Measurements from ENCODE around the gene KNDC1. TPM values are rescaled to one million over a fixed set of nuclear protein-coding genes. Genes with fewer than 3 reads are reported as not detected.

KNDC1 gene
- total RNA-seq, 1 donor from 2014 or later = 0.09 TPM

- CTCF ChIA-PET = no interaction called here
- no peak for TF ChIP-seq CTCF (IDR thresholded peaks at IDR 0.05)
- Mint-ChIP-seq H3K9me3 (no peaks in the 10 kb centered on the region), H3K36me3 (ENCODE audit: low read depth) (no peaks in the 10 kb centered on the region), H3K27me3 (no peaks in the 10 kb centered on the region), H3K4me3 (no peak overlapping the region), H3K27ac (no peak overlapping the region), H3K4me1 (no peaks in the 10 kb centered on the region)
- DNase-seq (no peak), ATAC-seq (ENCODE audit: low read depth) (no peak)
- intact Hi-C loops (cut with micrococcal nuclease) = no loop called here
- POLR2A ChIA-PET = no interaction called here
These were observed 45.1 kb downstream of the KNDC1 start for GRCh38 chr10:133205146-133205545.

GRCh38 chr10:133206356-133207040 is 46.5 kb downstream of the KNDC1 start:
- Mint-ChIP-seq H3K36me3 (ENCODE audit: low read depth) (no peaks in the 10 kb centered on the region), H3K27ac (no peak overlapping the region), H3K9me3 (no peaks in the 10 kb centered on the region), H3K4me1 (no peaks in the 10 kb centered on the region), H3K4me3 (no peak overlapping the region), H3K27me3 (no peaks in the 10 kb centered on the region)
- DNase-seq (no peak), ATAC-seq (ENCODE audit: low read depth) (no peak)
- ChIA-PET CTCF (no interaction called here), POLR2A (no interaction called here)
- no peak for TF ChIP-seq CTCF (IDR thresholded peaks at IDR 0.05)
- intact Hi-C loops (cut with micrococcal nuclease) = no loop called here

GRCh38 chr10:133207041-133207600 is 47.1 kb downstream of the KNDC1 start:
- ChIA-PET CTCF (no interaction called here), POLR2A (no interaction called here)
- Mint-ChIP-seq H3K4me1 (no peaks in the 10 kb centered on the region), H3K4me3 (no peak overlapping the region), H3K9me3 (no peaks in the 10 kb centered on the region), H3K36me3 (ENCODE audit: low read depth) (no peaks in the 10 kb centered on the region), H3K27me3 (peaks cover 3% of the 10 kb centered on the region), H3K27ac (no peak overlapping the region)
- DNase-seq = no peak
- no peak for ATAC-seq (ENCODE audit: low read depth)
- intact Hi-C loops (cut with micrococcal nuclease) = no loop called here
- no peak for TF ChIP-seq CTCF (IDR thresholded peaks at IDR 0.05)

- ATAC-seq (ENCODE audit: low read depth) (no peak), DNase-seq (no peak)
- Mint-ChIP-seq H3K36me3 (ENCODE audit: low read depth) (no peaks in the 10 kb centered on the region), H3K27ac (no peak overlapping the region), H3K9me3 (no peaks in the 10 kb centered on the region), H3K27me3 (peaks cover 4% of the 10 kb centered on the region), H3K4me3 (no peak overlapping the region), H3K4me1 (no peaks in the 10 kb centered on the region)
- ChIA-PET POLR2A (no interaction called here), CTCF (no interaction called here)
- TF ChIP-seq CTCF (IDR thresholded peaks at IDR 0.05) = no peak
- intact Hi-C loops (cut with micrococcal nuclease) = no loop called here
These were observed 47.6 kb downstream of the KNDC1 start for GRCh38 chr10:133207627-133208026.

GRCh38 chr10:133208466-133208865 is 48.4 kb downstream of the KNDC1 start:
- no peaks in the 10 kb centered on the region for H3K4me1 Mint-ChIP-seq
- no peak for DNase-seq
- TF ChIP-seq CTCF (IDR thresholded peaks at IDR 0.05) = no peak
- H3K9me3 Mint-ChIP-seq = no peaks in the 10 kb centered on the region
- intact Hi-C loops (cut with micrococcal nuclease) = no loop called here
- no peak overlapping the region for H3K4me3 Mint-ChIP-seq
- POLR2A ChIA-PET = no interaction called here
- peaks cover 4% of the 10 kb centered on the region for H3K27me3 Mint-ChIP-seq
- no peak for ATAC-seq (ENCODE audit: low read depth)
- CTCF ChIA-PET = no interaction called here
- no peak overlapping the region for H3K27ac Mint-ChIP-seq
- H3K36me3 Mint-ChIP-seq (ENCODE audit: low read depth) = no peaks in the 10 kb centered on the region
